GM10248 (cell line): Measurements from ENCODE around the gene PAQR5.
"Not testable (repeated sequence)": the region's sequence is repeated elsewhere in the genome, so short reads cannot be mapped to it uniquely, and the experiment has no call there.

Experiments used
- CTCF ChIA-PET: fragments of 300-600 bp; sonication (Branson Sonifier 250); formaldehyde crosslinking; extraction: SDS; loops from one replicate; lab custom pipeline; 2021; ENCODE audit warnings: antibody characterized with exemption; lab: Yijun Ruan, JAX
- POLR2A ChIA-PET: fragments of 350-650 bp; sonication (Branson Sonifier 250); formaldehyde crosslinking; extraction: SDS; loops from one replicate; lab custom pipeline; 2020; ENCODE audit warnings: antibody characterized with exemption; lab: Yijun Ruan, JAX
- DNase-seq: peaks from one replicate; pipeline ENCODE4 v3.0.0; 2012; ENCODE audit errors: extremely low spot score
- CTCF ChIP-seq: IDR thresholded peaks from 2 replicates; pipeline ENCODE4 v1.5.1; 2012; ENCODE audit warnings: mild to moderate bottlenecking, low read depth; ENCODE audit errors: extremely low read depth, missing control alignments, control extremely low read depth

The PAQR5 gene

GRCh38 chr15:69377216-69377970, 78.7 kb downstream of the PAQR5 start:
- no peak for DNase-seq
- POLR2A ChIA-PET = no interaction called here
- CTCF ChIA-PET = interaction anchor here (1.6 kb wide), 1 partner anchor 18 kb away, joined by 4 read pairs; no protein-coding TSS in a partner anchor
- no peak for TF ChIP-seq CTCF

- no peak for DNase-seq
- TF ChIP-seq CTCF = no peak
- ChIA-PET CTCF (interaction anchor here (1.4 to 3.4 kb wide), 3 partner anchors 14 to 33 kb away, joined by 3 to 14 read pairs (median 4); no protein-coding TSS in a partner anchor), POLR2A (no interaction called here)
These were observed 81.5 kb downstream of the PAQR5 start for GRCh38 chr15:69380100-69380725.

- no peak for DNase-seq
- ChIA-PET POLR2A (no interaction called here), CTCF (interaction anchor here (1.4 to 3.4 kb wide), 3 partner anchors 14 to 34 kb away, joined by 3 to 14 read pairs (median 4); no protein-coding TSS in a partner anchor)
- no peak for TF ChIP-seq CTCF
These were observed 82.0 kb downstream of the PAQR5 start for GRCh38 chr15:69380726-69381105.

- DNase-seq = not testable (repeated sequence)
- CTCF ChIA-PET = interaction anchor here (0.9 to 3.4 kb wide), 2 partner anchors 10 to 12 kb away, joined by 5 to 14 read pairs; no protein-coding TSS in a partner anchor
These were observed 83.5 kb downstream of the PAQR5 start for GRCh38 chr15:69382176-69382575.

GRCh38 chr15:69384066-69384465, 85.4 kb downstream of the PAQR5 start:
- DNase-seq, POLR2A ChIA-PET, CTCF ChIA-PET: not testable (repeated sequence)

More at GRCh38 chr15:69382176-69382575, 83.5 kb downstream of the PAQR5 start:
- POLR2A ChIA-PET = not testable (repeated sequence)

- POLR2A ChIA-PET = no interaction called here
- TF ChIP-seq CTCF = no peak
- CTCF ChIA-PET = interaction anchor here (0.9 kb wide), 1 partner anchor 34 kb away, joined by 3 read pairs; no protein-coding TSS in a partner anchor
- no peak for DNase-seq
These were observed 86.2 kb downstream of the PAQR5 start for GRCh38 chr15:69384626-69385598.

- CTCF ChIA-PET = no interaction called here
These were observed 87.1 kb downstream of the PAQR5 start for GRCh38 chr15:69385831-69386230.

More at GRCh38 chr15:69385831-69386230, 87.1 kb downstream of the PAQR5 start:
- TF ChIP-seq CTCF = no peak
- no peak for DNase-seq
- POLR2A ChIA-PET = no interaction called here
